Neutrophil (primary cell): ENCODE measurements around the gene CHCT1.

Experiments
- H3K27ac ChIP-seq: fragments of 200-600 bp; sonication (generic); 2 replicates; pipeline ENCODE4 v1.5.1; 2016; ENCODE audit warnings: mild to moderate bottlenecking, moderate library complexity
- H3K27me3 ChIP-seq: fragments of 200-600 bp; sonication (generic); 2 replicates; pipeline ENCODE4 v1.6.0; 2016; ENCODE audit warnings: mild to moderate bottlenecking
- H3K36me3 ChIP-seq: fragments of 200-600 bp; sonication (generic); 2 replicates; pipeline ENCODE4 v1.5.1; 2017
- H3K4me1 ChIP-seq, 2 experiments: fragments of 200-600 bp in 1 of 2; sonication (generic) in 1 of 2; 1 replicate in 1 of 2; 2 replicates in 1 of 2; pipeline versions ENCODE4 v1.5.1 to v1.6.1; 2013 to 2016; ENCODE audit warnings: low read depth in 1 of 2, low read length in 1 of 2, mild to moderate bottlenecking in 1 of 2, moderate library complexity in 1 of 2; ENCODE audit not compliant: control insufficient read depth in 1 of 2, insufficient read depth in 1 of 2
- H3K4me3 ChIP-seq, 2 experiments: fragments of 200-600 bp in 1 of 2; sonication (generic) in 1 of 2; 1 replicate in 1 of 2; 2 replicates in 1 of 2; pipeline ENCODE4 v1.5.1; 2013 to 2016; ENCODE audit warnings: low read depth in 1 of 2, low read length in 1 of 2, mild to moderate bottlenecking in 1 of 2, moderate library complexity in 1 of 2
- H3K9me3 ChIP-seq: fragments of 200-600 bp; sonication (generic); 2 replicates; pipeline ENCODE4 v1.5.1; 2016
- TF ChIP-seq, protein P1 (sequence below): fragments of 200-600 bp; sonication (generic); IDR thresholded peaks from 2 replicates; pipeline ENCODE4 v1.5.1; 2016; ENCODE audit warnings: antibody characterized with exemption

Gene CHCT1

GRCh38 chr17:60472449-60472848 is 50.2 kb downstream of the CHCT1 start:
- H3K4me1 ChIP-seq: no peaks in the 10 kb centered on the region
- TF ChIP-seq, protein P1, sequence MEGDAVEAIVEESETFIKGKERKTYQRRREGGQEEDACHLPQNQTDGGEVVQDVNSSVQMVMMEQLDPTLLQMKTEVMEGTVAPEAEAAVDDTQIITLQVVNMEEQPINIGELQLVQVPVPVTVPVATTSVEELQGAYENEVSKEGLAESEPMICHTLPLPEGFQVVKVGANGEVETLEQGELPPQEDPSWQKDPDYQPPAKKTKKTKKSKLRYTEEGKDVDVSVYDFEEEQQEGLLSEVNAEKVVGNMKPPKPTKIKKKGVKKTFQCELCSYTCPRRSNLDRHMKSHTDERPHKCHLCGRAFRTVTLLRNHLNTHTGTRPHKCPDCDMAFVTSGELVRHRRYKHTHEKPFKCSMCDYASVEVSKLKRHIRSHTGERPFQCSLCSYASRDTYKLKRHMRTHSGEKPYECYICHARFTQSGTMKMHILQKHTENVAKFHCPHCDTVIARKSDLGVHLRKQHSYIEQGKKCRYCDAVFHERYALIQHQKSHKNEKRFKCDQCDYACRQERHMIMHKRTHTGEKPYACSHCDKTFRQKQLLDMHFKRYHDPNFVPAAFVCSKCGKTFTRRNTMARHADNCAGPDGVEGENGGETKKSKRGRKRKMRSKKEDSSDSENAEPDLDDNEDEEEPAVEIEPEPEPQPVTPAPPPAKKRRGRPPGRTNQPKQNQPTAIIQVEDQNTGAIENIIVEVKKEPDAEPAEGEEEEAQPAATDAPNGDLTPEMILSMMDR: no peak
- H3K27me3 ChIP-seq: no peaks in the 10 kb centered on the region
- H3K4me3 ChIP-seq: no peak overlapping the region
- peaks cover 6% of the 10 kb centered on the region for H3K36me3 ChIP-seq
- H3K27ac ChIP-seq: no peak overlapping the region
- no peaks in the 10 kb centered on the region for H3K9me3 ChIP-seq

GRCh38 chr17:60473788-60474187 is 51.5 kb downstream of the CHCT1 start:
- H3K27ac ChIP-seq: no peak overlapping the region
- no peak overlapping the region for H3K4me3 ChIP-seq

More at GRCh38 chr17:60473788-60474187, 51.5 kb downstream of the CHCT1 start:
- TF ChIP-seq, protein P1: no peak
- H3K4me1 ChIP-seq: no peaks in the 10 kb centered on the region
- H3K27me3 ChIP-seq: no peaks in the 10 kb centered on the region
- H3K9me3 ChIP-seq: no peaks in the 10 kb centered on the region
- H3K36me3 ChIP-seq: peaks cover 9% of the 10 kb centered on the region
